Hindlimb muscle (tissue), 1 donor: ENCODE results near the gene ADARB2. TPM values are rescaled to one million over a fixed set of nuclear protein-coding genes. Genes with fewer than 3 reads are reported as not detected.
"Not testable (repeated sequence)": the region's sequence is repeated elsewhere in the genome, so short reads cannot be mapped to it uniquely, and the experiment has no call there.

ENCODE experiments used
- DNase-seq: peaks from one replicate; pipeline ENCODE4 v3.0.0-alpha.2; 2013
- polyA plus RNA-seq: library from polyadenylated mRNA; unstranded; fragments of 120-200 nt; gene quantifications from one replicate; pipeline ENCODE4 v1.2.1, GENCODE V29; 2013; ENCODE audit not compliant: insufficient read length

Gene ADARB2
- polyA plus RNA-seq, 1 donor: 0.04 TPM

GRCh38 chr10:1335642-1336041, 401.7 kb downstream of the ADARB2 start:
- DNase-seq: no peak

- no peak for DNase-seq
Measured at GRCh38 chr10:1333981-1334380, 403.3 kb downstream of the ADARB2 start.

GRCh38 chr10:1331560-1331959, 405.8 kb downstream of the ADARB2 start:
- no peak for DNase-seq

GRCh38 chr10:1329622-1330021, 407.7 kb downstream of the ADARB2 start:
- DNase-seq: no peak

GRCh38 chr10:1328981-1329614, 408.2 kb downstream of the ADARB2 start:
- DNase-seq: no peak

GRCh38 chr10:1328161-1328823, 409.0 kb downstream of the ADARB2 start:
- no peak for DNase-seq

DNA sequence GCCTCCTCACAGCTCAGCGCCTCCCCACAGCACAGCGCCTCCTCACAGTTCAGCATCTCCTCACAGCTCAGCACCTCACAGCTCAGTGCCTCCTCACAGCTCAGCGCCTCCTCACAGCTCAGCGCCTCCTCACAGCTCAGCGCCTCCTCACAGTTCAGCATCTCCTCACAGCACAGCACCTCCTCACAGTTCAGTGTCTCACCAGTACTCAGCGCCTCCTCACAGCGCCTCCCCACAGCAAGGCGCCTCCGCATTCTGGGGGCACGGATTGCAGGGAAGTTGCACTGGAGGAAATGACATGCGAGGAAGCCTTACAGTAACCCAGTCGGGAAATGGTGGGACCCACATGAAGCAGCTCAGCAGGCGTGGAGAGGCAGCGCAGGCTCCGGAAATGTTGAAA, 409.6 kb downstream of the ADARB2 start:
- no peak for DNase-seq

GRCh38 chr10:1326514-1326913, 410.8 kb downstream of the ADARB2 start:
- DNase-seq: not testable (repeated sequence)

GRCh38 chr10:1324903-1325302, 412.4 kb downstream of the ADARB2 start:
- DNase-seq: peak; percentile 16

DNA sequence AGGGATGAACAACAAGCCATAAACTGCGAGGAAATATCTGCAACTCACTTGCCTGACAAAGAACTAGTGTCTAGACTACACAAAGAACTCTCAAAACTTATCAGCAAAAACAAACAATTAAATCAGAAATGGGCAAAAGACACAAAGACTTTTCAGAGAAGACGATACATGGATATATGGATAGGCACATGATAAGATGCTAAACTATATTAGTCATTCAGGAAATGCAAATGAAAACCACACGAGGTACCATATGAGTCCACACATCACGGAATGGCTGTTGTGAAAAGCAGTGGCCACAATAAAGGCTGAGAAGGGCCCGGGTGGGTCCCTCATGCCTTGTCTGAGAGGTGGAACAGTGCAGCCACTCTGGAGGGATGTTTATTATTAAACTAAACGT, 413.4 kb downstream of the ADARB2 start:
- DNase-seq: no peak

- DNase-seq: no peak
Measured at GRCh38 chr10:1320739-1321320, 416.5 kb downstream of the ADARB2 start.

DNA sequence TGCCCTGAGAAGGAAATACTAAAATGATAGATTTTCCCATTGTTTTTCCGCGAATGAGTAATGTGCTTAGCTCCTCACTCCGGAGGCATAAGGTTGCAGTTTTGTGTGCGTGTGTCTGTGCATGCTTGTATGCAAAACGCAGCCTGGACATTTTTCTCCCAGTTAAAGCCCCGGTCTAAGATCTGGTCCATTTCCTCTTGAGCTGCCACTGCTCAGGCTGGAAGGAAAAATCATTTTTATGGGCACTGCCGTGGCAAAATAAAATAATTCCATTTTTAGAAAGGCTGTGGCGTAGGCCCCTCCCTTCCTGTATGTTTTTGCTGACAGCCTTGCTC, 420.5 kb downstream of the ADARB2 start:
- DNase-seq: no peak

DNA sequence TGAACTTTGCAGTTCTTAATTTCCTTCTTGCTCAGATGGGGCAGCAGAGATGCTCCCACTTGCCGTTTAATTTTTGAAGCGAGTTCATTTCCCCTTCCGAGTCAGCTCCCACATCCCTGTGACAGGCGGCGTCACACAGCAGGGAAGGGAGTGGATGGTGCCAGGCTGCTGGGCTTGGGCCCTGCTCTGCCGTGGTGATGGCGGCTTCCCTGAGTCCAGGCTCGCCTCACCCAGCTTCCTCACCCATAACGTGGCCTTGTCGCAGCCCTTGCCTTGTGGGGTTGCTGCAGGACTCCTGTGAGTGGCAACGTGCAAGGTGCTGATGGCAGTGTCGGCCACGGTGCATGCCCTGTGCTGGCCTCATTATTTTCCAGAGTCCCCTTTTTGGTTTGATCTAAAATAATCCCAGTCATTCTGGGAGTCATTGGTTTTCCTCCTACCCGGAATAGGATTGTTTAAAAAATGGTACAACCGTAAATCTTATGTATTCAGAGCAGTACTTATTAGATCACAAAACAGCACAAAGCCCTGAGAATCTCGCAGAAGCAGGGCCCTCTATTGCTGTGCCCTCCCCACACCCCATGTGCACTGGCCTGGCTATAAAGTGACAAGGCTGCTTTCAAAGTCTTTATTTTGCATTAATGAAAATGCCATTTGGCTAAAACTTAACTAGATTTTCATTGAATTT, 421.1 kb downstream of the ADARB2 start:
- DNase-seq: no peak

DNA sequence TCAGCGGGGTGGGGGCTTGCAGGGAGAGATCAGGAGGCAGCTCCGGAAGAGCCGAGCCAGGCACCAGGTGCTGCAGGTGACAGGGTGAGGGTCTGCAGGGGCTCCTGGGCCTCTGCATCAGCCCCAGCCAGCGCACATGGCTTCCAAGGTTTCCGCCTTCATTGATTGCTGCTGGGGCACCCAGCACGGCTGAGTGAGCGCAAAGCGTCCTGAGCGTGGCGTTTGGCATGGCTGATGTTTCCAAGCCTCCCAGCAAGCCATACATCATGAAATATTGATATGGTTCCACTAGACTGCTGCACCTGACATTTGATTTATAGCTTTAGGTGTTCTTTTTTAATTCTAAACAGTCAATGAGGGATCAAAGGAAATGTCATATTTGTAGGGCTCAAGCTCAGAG, 422.1 kb downstream of the ADARB2 start:
- no peak for DNase-seq

DNA sequence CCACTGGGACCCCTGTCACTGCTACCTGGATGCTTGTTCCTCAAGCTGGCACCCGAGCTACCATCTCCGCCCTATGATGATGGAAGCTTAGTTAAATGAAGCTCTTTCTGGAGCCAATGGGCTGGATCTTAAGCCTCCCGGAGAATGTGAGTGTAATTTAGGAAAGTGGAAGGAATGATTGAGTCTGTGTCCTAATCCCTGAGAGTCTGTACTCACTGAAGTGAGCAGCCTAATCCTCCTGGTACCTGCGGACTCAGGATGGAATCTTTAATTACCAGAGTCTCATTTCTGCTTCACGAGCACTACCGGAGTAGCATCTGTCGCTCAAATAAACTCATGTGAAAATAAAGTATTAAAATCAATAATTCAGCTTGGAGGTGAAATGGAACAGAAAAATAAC, 425.6 kb downstream of the ADARB2 start:
- DNase-seq: no peak

DNA sequence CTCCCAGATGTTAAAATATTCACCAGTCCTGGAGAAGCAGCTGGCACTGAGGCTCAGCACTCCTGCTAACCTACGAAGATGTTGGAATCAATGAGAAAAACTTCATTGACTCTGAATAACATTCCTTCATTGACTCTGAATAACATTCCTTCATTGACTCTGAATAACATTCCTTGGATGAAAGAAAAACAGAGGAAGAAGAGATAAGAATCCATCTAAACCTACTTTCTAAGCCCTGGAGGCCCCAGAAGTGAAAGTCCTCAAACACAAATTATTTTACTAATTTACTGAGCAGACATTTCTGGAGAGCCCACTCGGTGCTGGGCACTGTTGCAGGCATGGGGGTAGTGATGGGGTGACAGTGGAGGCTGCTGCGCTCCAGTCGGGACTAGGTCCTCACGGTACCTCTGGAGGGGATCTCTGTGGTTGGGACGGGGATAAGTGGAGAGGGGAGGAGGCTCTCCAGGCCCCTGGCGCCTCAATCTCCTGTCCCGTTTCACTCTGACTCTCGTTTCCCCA, 427.0 kb downstream of the ADARB2 start:
- no peak for DNase-seq

DNA sequence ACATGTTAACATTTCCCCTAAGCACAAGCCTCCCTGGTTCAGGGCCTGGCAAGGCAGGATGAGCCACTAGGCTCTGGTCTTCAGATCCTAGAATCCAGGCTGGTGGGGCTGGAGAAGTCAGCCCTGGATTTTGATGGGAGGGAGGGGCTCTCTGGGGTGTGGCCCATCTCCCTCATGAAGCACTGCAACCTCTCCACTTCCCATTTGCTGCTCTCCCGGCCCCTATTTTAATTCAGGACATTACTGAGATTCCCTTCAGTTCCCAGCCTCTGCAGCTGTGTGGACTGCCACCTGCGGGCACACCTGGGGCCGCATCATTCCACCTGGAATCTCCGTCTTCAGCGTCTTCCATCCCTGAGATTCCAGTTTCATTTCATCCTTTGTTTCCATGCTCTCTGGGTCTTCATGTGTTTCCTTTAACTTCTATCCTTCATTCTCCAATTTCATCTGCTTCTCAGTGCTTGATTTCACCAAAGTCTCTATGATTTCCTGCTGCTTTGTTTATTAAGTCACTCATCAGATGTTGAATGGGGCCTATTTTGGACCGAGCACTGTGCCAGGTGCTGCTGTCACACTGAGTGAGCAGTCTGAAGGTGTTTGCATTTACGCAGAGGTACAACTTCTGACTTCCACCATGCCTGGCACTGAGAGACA, 427.6 kb downstream of the ADARB2 start:
- DNase-seq: no peak

GRCh38 chr10:1308962-1309616, 428.2 kb downstream of the ADARB2 start:
- no peak for DNase-seq

DNA sequence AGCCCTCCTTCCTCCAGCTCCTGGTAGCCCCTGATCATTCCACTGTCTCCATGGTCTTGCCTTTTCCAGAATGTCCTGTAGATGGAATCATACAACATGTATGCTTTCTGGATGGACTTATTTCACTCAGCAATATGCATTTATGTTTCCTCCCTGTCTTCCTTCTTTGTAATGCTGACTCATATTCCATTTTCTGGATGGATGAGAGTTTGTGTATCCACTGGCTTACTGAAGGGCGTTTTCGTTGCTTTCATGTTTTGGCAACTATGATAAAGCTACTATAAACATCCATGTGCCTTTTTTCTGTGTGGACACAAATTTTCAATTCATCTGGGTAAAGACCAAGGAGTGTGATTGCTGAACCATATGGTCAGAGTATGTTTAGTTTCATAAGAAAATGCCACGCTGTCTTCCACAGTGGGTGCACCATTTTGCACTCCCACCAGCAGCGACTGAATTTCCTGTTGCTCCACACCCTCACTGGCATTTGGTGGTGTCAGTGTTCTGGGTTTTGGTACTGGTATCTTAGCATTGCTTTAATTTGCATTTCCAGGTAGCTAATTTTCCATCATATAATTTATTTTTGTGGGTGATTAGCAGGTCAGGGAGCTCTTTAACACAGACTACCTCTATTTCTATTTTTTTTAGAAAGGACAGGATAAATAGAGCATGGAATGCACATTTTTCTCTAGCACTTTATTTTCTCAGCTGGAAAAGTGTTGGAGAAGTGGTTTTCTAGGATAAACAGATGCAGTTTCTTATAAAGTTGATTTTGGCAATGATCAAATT, 429.0 kb downstream of the ADARB2 start:
- DNase-seq: no peak

DNA sequence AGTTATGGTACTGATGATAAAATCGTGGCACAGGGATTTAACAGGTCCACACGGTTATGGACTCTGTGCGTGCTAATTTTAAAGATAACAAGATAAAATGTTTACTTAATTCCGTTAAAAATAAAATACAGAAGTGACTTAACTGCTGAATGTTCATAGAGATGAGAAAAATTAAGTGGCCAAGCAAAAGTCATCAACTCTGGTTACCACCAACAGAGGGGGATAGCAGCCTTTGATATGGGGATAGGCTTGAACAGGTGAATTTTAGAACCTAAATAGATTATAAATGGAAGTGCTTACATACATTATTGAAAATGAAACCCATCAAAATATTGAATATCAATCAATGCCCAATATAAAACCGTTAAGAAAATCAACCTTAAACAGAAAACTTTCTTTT, 436.2 kb downstream of the ADARB2 start:
- no peak for DNase-seq

DNA sequence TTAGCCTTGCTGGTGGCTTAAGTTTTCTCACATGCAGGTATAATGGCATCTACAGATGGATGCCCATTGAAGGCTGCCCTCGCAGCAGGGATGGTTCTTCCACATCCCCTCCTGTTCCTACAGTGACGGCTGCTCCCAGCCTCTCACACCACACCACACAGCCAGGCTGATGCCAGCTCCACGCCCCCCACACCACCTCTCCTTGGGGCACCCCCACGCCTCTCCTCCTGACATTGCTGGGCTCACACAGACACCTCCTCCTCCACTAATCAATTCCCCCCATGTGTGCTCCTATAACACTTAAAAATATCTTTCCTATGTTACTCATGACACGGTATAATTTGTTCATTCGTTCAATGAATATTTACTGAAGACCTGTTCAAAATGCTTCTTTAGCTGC, 437.1 kb downstream of the ADARB2 start:
- DNase-seq: no peak
